HepG2 (cell line): ENCODE results near the gene RRP36. TPM values are rescaled to one million over a fixed set of nuclear protein-coding genes. Genes with fewer than 3 reads are reported as not detected.
A peak's percentile ranks its signal among the peaks of the same experiment; 100 is the strongest.

Source experiments
- AHR ChIP-seq: IDR thresholded peaks from 2 replicates; pipeline ENCODE4 v1.6.1; 2018; ENCODE audit warnings: missing genetic modification reagents, missing compliant biosample characterization
- ATF7-NPFF ChIP-seq: sonication (generic); formaldehyde crosslinking; IDR thresholded peaks from 2 replicates; pipeline ENCODE4 v1.8.1; 2023; ENCODE audit warnings: mild to moderate bottlenecking, low read depth, missing genetic modification reagents, moderate library complexity
- CBX5 ChIP-seq: sonication (generic); formaldehyde crosslinking; IDR thresholded peaks from 2 replicates; pipeline ENCODE4 v1.4.0; 2020; ENCODE audit warnings: missing genetic modification reagents, borderline replicate concordance
- HDAC1 ChIP-seq: sonication (generic); formaldehyde crosslinking; IDR thresholded peaks from 2 replicates; pipeline ENCODE4 v1.5.1; 2020; ENCODE audit warnings: mild to moderate bottlenecking, missing genetic modification reagents
- KMT2B ChIP-seq: IDR thresholded peaks from 2 replicates; pipeline ENCODE4 v1.6.1; 2016; ENCODE audit warnings: missing genetic modification reagents, missing compliant biosample characterization
- POLR2AphosphoS2 ChIP-seq: IDR thresholded peaks from 2 replicates; pipeline ENCODE4 v1.6.1; 2011; ENCODE audit warnings: low read depth, low read length, improper control_type of control experiment
- RAD21 ChIP-seq: fragments of 450-650 bp; formaldehyde crosslinking; IDR thresholded peaks from 2 replicates; pipeline ENCODE4 v1.5.0; 2020; ENCODE audit warnings: mild to moderate bottlenecking
- RFXAP ChIP-seq: sonication (generic); formaldehyde crosslinking; IDR thresholded peaks from 2 replicates; pipeline ENCODE4 v1.4.0; 2020; ENCODE audit warnings: missing genetic modification reagents, borderline replicate concordance
- STAG1 ChIP-seq: sonication (generic); formaldehyde crosslinking; IDR thresholded peaks from 2 replicates; pipeline ENCODE4 v1.4.0; 2020; ENCODE audit warnings: missing genetic modification reagents
- TEAD3 ChIP-seq: optimal IDR thresholded peaks from 2 replicates; pipeline ENCODE3; 2016; ENCODE audit warnings: borderline replicate concordance
- THYN1 ChIP-seq: sonication (generic); formaldehyde crosslinking; IDR thresholded peaks from 2 replicates; pipeline ENCODE4 v1.8.1; 2023; ENCODE audit warnings: low read depth, mild to moderate bottlenecking, moderate library complexity, missing genetic modification reagents, borderline replicate concordance
- TP53 ChIP-seq: sonication (generic); formaldehyde crosslinking; conservative IDR thresholded peaks from 2 replicates; pipeline ENCODE4 v1.4.0; 2020; ENCODE audit warnings: missing genetic modification reagents
- XRCC5 ChIP-seq: fragments of 200-400 bp; formaldehyde crosslinking; optimal IDR thresholded peaks from 2 replicates; pipeline ENCODE3; 2017; ENCODE audit warnings: mild to moderate bottlenecking, low read length
- ZBTB10 ChIP-seq: sonication (generic); formaldehyde crosslinking; IDR thresholded peaks from 2 replicates; pipeline ENCODE4 v1.4.0; 2020; ENCODE audit warnings: missing genetic modification reagents, borderline replicate concordance
- ZNF121 ChIP-seq: sonication (generic); formaldehyde crosslinking; IDR thresholded peaks from 2 replicates; pipeline ENCODE4 v1.5.0; 2020; ENCODE audit warnings: mild to moderate bottlenecking, missing genetic modification reagents
- ZNF20 ChIP-seq: sonication (generic); formaldehyde crosslinking; IDR thresholded peaks from 2 replicates; pipeline ENCODE4 v1.4.0; 2020; ENCODE audit warnings: mild to moderate bottlenecking, moderate library complexity, missing genetic modification reagents
- ZNF263 ChIP-seq: sonication (generic); formaldehyde crosslinking; IDR thresholded peaks from 2 replicates; pipeline ENCODE4 v1.4.0; 2020; ENCODE audit warnings: missing genetic modification reagents
- ZNF546 ChIP-seq: sonication (generic); formaldehyde crosslinking; conservative IDR thresholded peaks from 2 replicates; pipeline ENCODE4 v1.8.1; 2023; ENCODE audit warnings: mild to moderate bottlenecking, missing genetic modification reagents
- ZNF589 ChIP-seq: sonication (generic); formaldehyde crosslinking; conservative IDR thresholded peaks from 2 replicates; pipeline ENCODE4 v1.8.0; 2022; ENCODE audit warnings: mild to moderate bottlenecking, moderate library complexity, missing genetic modification reagents
- ZNF788 ChIP-seq: sonication (generic); formaldehyde crosslinking; IDR thresholded peaks from 2 replicates; pipeline ENCODE4 v1.5.0; 2020; ENCODE audit warnings: mild to moderate bottlenecking, missing genetic modification reagents, borderline replicate concordance
- polyA plus RNA-seq, 8 experiments: library from polyadenylated mRNA; depleted of rRNA in 3 of 8; stranded (reverse) in 7 of 8; unstranded in 1 of 8; fragments of >200 nt; fragmentation: Illumina TruSeq in 4 of 8; extraction: Trizol in 4 of 8; gene quantifications; 2 replicates each; pipeline versions ENCODE4 v1.2.1 to v1.2.3, GENCODE V29; 2011 to 2016; ENCODE audit warnings: low read depth in 4 of 8, missing spikeins in 1 of 8, mixed read lengths in 1 of 8; ENCODE audit not compliant: insufficient read depth in 1 of 8
- total RNA-seq, 5 experiments: library from RNA; depleted of rRNA; stranded (reverse); fragments of >200 nt; fragmentation: Illumina TruSeq; extraction: Trizol; gene quantifications; 2 replicates each; pipeline ENCODE4 v1.2.3, GENCODE V29; 2016; ENCODE audit warnings: low read depth in 1 of 5
- TF ChIP-seq, protein P1 (sequence below): sonication (generic); formaldehyde crosslinking; IDR thresholded peaks from 2 replicates; pipeline ENCODE4 v1.5.1; 2020; ENCODE audit warnings: mild to moderate bottlenecking, moderate library complexity, missing genetic modification reagents
- TF ChIP-seq, protein P2 (sequence below): sonication (generic); formaldehyde crosslinking; IDR thresholded peaks from 2 replicates; pipeline ENCODE4 v1.8.1; 2023; ENCODE audit warnings: mild to moderate bottlenecking, missing genetic modification reagents
- TF ChIP-seq, protein P3 (sequence below): sonication (generic); formaldehyde crosslinking; IDR thresholded peaks from 2 replicates; pipeline ENCODE4 v1.4.0; 2020; ENCODE audit warnings: mild to moderate bottlenecking, low read depth, missing genetic modification reagents
- TF ChIP-seq, protein P4 (sequence below): sonication (generic); formaldehyde crosslinking; IDR thresholded peaks from 2 replicates; pipeline ENCODE4 v1.5.0; 2020; ENCODE audit warnings: missing genetic modification reagents
- TF ChIP-seq, protein P5 (sequence below): IDR thresholded peaks from 2 replicates; pipeline ENCODE4 v1.6.1; 2016; ENCODE audit warnings: missing compliant biosample characterization, missing genetic modification reagents, borderline replicate concordance

The RRP36 gene
- total and polyA plus RNA-seq, 2 of the 13 experiments (the other 11 are each of a cell fraction or from before 2014, with no cell fraction given) = 29.5 to 144 TPM

GRCh38 chr6:43009124-43009523, 12.3 kb upstream of the RRP36 start (continued):
- TF ChIP-seq, protein P1, sequence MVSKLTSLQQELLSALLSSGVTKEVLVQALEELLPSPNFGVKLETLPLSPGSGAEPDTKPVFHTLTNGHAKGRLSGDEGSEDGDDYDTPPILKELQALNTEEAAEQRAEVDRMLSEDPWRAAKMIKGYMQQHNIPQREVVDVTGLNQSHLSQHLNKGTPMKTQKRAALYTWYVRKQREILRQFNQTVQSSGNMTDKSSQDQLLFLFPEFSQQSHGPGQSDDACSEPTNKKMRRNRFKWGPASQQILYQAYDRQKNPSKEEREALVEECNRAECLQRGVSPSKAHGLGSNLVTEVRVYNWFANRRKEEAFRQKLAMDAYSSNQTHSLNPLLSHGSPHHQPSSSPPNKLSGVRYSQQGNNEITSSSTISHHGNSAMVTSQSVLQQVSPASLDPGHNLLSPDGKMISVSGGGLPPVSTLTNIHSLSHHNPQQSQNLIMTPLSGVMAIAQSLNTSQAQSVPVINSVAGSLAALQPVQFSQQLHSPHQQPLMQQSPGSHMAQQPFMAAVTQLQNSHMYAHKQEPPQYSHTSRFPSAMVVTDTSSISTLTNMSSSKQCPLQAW (CRISPR knock-in tag) = peak; percentile 26; the same call in 1 of the 2 replicates
- TF ChIP-seq, protein P2, sequence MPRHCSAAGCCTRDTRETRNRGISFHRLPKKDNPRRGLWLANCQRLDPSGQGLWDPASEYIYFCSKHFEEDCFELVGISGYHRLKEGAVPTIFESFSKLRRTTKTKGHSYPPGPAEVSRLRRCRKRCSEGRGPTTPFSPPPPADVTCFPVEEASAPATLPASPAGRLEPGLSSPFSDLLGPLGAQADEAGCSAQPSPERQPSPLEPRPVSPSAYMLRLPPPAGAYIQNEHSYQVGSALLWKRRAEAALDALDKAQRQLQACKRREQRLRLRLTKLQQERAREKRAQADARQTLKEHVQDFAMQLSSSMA = no peak
- peak; percentile 49; the same call in 1 of the 2 replicates for TF ChIP-seq RAD21 (CRISPR knock-in tag)
- no peak for TF ChIP-seq ZNF788
- TF ChIP-seq HDAC1 (CRISPR knock-in tag) = no peak
- TF ChIP-seq, protein P3, sequence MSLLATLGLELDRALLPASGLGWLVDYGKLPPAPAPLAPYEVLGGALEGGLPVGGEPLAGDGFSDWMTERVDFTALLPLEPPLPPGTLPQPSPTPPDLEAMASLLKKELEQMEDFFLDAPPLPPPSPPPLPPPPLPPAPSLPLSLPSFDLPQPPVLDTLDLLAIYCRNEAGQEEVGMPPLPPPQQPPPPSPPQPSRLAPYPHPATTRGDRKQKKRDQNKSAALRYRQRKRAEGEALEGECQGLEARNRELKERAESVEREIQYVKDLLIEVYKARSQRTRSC (CRISPR knock-in tag) = no peak
- TF ChIP-seq ATF7-NPFF (CRISPR knock-in tag) = no peak
- no peak for TF ChIP-seq AHR (CRISPR knock-in tag)
- no peak for TF ChIP-seq ZNF589 (CRISPR knock-in tag)
- TF ChIP-seq CBX5 (CRISPR knock-in tag) = no peak
- TF ChIP-seq KMT2B (CRISPR knock-in tag) = no peak
- TF ChIP-seq, protein P4, sequence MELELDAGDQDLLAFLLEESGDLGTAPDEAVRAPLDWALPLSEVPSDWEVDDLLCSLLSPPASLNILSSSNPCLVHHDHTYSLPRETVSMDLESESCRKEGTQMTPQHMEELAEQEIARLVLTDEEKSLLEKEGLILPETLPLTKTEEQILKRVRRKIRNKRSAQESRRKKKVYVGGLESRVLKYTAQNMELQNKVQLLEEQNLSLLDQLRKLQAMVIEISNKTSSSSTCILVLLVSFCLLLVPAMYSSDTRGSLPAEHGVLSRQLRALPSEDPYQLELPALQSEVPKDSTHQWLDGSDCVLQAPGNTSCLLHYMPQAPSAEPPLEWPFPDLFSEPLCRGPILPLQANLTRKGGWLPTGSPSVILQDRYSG (CRISPR knock-in tag) = no peak
- no peak for TF ChIP-seq THYN1 (CRISPR knock-in tag)
- TF ChIP-seq ZNF20 = no peak
- no peak for TF ChIP-seq POLR2AphosphoS2
- TF ChIP-seq ZBTB10 (CRISPR knock-in tag) = no peak
- TF ChIP-seq STAG1 (CRISPR knock-in tag) = peak; percentile 75
- TF ChIP-seq ZNF263 (CRISPR knock-in tag) = peak; percentile 75
- TF ChIP-seq TP53 (CRISPR knock-in tag) = no peak
- no peak for TF ChIP-seq ZNF546 (CRISPR knock-in tag)
- TF ChIP-seq XRCC5 = peak; percentile 33
- TF ChIP-seq, protein P5, sequence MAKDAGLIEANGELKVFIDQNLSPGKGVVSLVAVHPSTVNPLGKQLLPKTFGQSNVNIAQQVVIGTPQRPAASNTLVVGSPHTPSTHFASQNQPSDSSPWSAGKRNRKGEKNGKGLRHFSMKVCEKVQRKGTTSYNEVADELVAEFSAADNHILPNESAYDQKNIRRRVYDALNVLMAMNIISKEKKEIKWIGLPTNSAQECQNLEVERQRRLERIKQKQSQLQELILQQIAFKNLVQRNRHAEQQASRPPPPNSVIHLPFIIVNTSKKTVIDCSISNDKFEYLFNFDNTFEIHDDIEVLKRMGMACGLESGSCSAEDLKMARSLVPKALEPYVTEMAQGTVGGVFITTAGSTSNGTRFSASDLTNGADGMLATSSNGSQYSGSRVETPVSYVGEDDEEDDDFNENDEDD (CRISPR knock-in tag) = no peak
- TF ChIP-seq TEAD3 (CRISPR knock-in tag) = no peak
- no peak for TF ChIP-seq ZNF121 (CRISPR knock-in tag)
- no peak for TF ChIP-seq RFXAP
